Astrocyte of the cerebellum (primary cell): Measurements from ENCODE around the gene ACTR6.

Experiments
- DNase-seq: peaks from one replicate; pipeline ENCODE4 v3.0.0-alpha.2; 2011; ENCODE audit warnings: low read depth
- H3K4me3 ChIP-seq: 2 replicates; pipeline ENCODE4 v1.5.1; 2011; ENCODE audit warnings: mild to moderate bottlenecking, low read depth, low read length, moderate library complexity
- in situ Hi-C: cut with HindIII; loops from 2 replicates; pipeline ENCODE4 v1.10.0; 2017; ENCODE audit warnings: low sequenced_read_pairs
- TF ChIP-seq, protein P1 (sequence below): IDR thresholded peaks from 2 replicates; pipeline ENCODE4 v1.5.1; 2012; ENCODE audit warnings: low read length, low read depth, moderate library complexity, mild to moderate bottlenecking; ENCODE audit errors: missing control alignments

The ACTR6 gene

DNA sequence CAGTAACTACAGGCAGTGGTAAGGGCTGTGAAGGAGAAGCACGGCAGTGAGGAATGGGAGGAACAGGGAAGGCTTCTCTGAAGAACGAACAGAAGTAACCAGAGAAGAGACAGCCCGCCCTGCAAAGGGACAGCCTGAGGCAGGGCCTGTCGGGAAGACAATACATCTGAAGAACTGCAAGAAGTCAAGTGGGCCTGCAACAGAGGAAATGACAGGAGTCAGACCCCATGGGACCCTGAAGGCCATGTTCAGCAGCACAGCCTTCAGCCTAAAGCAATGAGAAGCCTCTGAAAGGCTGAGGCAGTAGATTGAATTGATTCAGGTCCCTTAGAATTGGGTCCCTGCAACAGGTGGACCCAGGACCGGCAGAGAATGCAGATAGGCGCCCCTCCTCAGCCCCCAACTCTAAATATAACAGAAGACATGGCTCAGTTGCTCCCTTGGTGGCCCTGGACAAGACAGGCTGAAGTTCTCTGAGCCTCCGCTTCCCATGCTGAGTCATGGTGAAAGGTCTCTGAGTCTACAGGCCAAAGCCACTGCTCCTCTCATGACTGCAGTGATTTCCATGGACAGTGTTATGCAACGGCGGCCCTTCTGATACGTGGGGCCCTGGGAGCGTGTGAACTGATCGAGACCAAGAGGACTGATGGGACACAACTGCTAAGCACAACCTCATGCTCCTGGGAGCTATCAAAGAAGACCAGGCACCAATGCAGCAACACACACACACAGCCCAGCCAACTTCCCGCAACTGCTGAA, 10.8 kb upstream of the ACTR6 start:
- H3K4me3 ChIP-seq = no peak overlapping the region
- TF ChIP-seq, protein P1, sequence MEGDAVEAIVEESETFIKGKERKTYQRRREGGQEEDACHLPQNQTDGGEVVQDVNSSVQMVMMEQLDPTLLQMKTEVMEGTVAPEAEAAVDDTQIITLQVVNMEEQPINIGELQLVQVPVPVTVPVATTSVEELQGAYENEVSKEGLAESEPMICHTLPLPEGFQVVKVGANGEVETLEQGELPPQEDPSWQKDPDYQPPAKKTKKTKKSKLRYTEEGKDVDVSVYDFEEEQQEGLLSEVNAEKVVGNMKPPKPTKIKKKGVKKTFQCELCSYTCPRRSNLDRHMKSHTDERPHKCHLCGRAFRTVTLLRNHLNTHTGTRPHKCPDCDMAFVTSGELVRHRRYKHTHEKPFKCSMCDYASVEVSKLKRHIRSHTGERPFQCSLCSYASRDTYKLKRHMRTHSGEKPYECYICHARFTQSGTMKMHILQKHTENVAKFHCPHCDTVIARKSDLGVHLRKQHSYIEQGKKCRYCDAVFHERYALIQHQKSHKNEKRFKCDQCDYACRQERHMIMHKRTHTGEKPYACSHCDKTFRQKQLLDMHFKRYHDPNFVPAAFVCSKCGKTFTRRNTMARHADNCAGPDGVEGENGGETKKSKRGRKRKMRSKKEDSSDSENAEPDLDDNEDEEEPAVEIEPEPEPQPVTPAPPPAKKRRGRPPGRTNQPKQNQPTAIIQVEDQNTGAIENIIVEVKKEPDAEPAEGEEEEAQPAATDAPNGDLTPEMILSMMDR = no peak
- in situ Hi-C loops = no loop called here
- no peak for DNase-seq

DNA sequence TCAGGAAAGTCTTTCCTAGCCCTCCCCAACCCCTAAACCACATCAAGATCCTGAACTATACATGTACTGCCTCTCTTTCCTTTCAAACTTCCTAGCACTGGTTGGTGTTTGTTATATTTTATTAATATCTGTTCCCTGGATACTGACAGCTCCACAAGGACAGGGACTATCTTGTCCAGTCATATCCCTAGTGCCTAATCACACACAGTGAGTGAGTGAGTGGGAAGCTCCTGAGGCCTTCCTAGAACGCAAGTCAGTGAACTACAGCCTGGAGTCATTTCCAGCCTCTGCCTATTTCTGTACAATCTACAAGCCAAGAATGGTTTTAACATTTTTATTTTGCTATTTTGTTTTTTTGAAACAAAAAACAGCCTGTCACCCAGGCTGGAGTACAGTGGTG, 7.5 kb upstream of the ACTR6 start:
- TF ChIP-seq, protein P1 = no peak
- no peak for DNase-seq
- in situ Hi-C loops = no loop called here
- H3K4me3 ChIP-seq = no peak overlapping the region

DNA sequence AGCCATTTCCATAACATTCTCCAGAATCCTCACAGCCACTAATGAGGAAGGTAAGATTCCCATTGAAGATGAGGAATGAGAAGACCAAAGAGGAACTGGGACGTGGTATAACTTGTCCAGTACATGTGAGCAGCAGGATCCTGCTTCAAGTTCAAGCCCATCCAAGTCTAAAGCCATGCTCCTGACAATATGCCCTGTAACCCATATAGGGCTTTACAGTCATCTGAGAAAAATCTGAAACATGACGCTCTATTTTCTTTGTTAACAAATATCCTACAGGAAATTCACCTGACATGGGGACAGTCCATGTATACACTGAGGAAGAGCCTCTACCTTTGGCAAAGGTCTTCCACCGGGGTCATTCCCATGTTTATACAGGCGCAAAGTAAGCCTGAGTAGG, 3.1 kb upstream of the ACTR6 start:
- TF ChIP-seq, protein P1 = no peak
- DNase-seq = no peak
- H3K4me3 ChIP-seq = no peak overlapping the region
- in situ Hi-C loops = no loop called here

DNA sequence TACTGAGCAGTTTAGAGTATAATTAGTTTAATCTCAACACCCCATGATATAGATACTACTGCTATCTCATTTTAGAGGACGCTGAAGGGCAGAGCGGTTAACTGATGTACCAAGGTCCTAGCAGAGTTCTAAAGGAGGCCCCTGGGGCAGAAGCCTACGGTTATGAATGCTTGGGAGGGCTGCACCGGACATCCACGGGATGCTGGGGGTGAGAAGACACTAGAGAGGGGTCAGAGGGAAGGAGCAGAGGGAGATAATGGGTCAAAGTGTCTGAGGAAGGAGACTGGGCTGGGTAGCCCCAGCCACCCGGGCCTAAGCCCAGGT, 1.6 kb upstream of the ACTR6 start:
- DNase-seq = no peak
- in situ Hi-C loops = no loop called here

DNA sequence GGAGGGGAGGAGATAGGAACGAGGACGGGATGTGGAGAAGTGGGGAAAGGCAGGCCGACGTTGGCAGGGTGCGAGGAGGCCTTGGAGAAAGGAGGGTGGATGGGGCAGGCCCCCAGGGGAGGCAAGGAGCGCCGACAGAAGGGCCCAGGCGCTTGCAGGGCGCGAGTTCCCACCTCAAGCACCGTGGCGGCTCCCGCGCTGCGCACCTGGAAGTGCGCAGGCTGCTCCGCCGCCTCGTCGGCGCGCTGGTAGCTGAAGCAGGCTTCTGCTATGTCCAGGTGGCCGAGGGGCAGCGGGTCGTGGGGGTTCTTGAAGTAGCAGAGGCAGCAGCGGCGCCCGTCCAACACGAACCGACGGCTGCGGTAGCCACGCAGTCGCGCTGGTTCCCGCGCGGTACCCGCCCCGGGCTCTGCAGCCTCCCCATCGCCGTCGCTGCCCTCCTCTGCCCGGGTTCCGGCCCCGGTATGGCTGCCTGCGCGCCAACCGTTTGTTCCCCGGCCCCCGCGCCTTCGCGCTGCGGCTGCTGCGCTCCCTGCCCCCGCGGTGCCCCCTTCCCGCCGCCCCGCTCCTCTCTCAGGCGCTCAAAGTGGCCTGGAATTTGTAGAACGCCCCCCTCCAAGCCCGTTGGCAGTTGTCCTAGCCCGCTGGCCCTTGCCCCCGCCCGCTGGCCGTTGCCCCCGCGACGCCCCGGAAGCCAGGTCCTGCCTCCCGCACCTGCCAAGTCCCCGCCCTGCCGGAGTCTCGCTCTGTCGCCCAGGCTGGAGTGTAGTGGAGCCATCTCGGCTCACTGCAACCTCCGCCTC, 1.1 kb upstream of the ACTR6 start:
- in situ Hi-C loops = no loop called here
- peak overlapping the region; percentile 74 for H3K4me3 ChIP-seq
- no peak for DNase-seq
- TF ChIP-seq, protein P1 = no peak

More for the DNA sequence above, 1.6 kb upstream of the ACTR6 start:
- TF ChIP-seq, protein P1 = no peak
- peak overlapping the region; percentile 74 for H3K4me3 ChIP-seq

DNA sequence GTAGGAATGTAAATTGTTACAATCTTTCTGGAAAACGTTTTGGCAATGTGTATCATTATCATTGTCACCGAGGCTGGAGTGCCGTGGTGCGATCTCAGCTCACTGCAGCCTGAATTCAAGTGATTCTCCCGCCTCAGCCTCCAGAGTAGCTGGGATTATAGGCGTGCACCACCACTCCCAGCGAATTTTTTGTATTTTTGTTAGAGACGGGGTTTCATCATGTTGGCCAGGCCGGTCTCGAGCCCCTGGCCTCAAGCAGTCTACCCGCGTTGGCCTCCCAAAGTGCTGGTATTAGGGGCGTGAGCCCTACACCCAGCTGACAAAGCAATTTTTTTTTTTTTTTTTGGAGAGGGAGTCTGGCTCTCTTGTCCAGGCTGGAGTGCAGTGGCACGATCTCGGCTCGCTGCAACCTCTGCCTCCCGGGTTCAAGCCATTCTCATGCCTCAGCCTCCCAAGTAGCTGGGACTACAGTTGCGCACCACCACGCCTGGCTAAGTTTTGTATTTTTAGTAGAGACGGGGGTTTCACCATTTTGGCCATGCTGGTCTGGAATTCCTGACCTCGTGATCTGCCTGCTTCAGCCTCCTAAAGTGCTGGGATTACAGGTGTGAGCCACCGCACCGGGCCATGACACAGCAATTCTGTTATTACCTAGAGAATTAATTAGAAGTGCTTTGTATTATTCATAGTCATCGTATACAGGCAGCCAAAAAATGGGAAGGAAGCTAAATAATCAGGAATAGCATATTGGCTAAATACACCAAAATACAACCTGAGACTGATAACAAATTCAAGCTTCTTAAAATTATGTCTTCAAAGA, 1.2 kb downstream of the ACTR6 start:
- TF ChIP-seq, protein P1 = no peak
- in situ Hi-C loops = no loop called here
- no peak for DNase-seq

More for the DNA sequence above, 1.2 kb downstream of the ACTR6 start:
- H3K4me3 ChIP-seq = peak overlapping the region; percentile 74
